Measurements from ENCODE around the gene WNT3A. TPM values are rescaled to one million over a fixed set of nuclear protein-coding genes. Genes with fewer than 3 reads are reported as not detected.

Gene WNT3A
- total RNA-seq, 1 donor from 2014 or later, result not detected

- peaks cover 2% of the 10 kb centered on the region for H3K4me1 Mint-ChIP-seq (ENCODE audit: low read depth)
- no peak for DNase-seq (ENCODE audit: low spot score)
- H3K27ac Mint-ChIP-seq (ENCODE audit: unreplicated experiment), result no peak overlapping the region
- no peak overlapping the region for H3K4me3 Mint-ChIP-seq (ENCODE audit: unreplicated experiment)
- no peaks in the 10 kb centered on the region for H3K9me3 Mint-ChIP-seq (ENCODE audit: low read depth)
- H3K36me3 Mint-ChIP-seq (ENCODE audit: low read depth), result no peaks in the 10 kb centered on the region
- no peak for TF ChIP-seq CTCF (IDR thresholded peaks at IDR 0.05)
- H3K27me3 Mint-ChIP-seq (ENCODE audit: low read depth), result peaks cover 26% of the 10 kb centered on the region
These were observed 34.5 kb downstream of the WNT3A start for GRCh38 chr1:228041316-228041715.

GRCh38 chr1:228042508-228042907, 35.7 kb downstream of the WNT3A start:
- DNase-seq (ENCODE audit: low spot score), result no peak

GRCh38 chr1:228043281-228043848, 36.6 kb downstream of the WNT3A start:
- no peak overlapping the region for H3K4me3 Mint-ChIP-seq (ENCODE audit: unreplicated experiment)
- H3K36me3 Mint-ChIP-seq (ENCODE audit: low read depth), result no peaks in the 10 kb centered on the region
- peak; percentile 34 for DNase-seq (ENCODE audit: low spot score)
- H3K4me1 Mint-ChIP-seq (ENCODE audit: low read depth), result no peaks in the 10 kb centered on the region
- no peak overlapping the region for H3K27ac Mint-ChIP-seq (ENCODE audit: unreplicated experiment)
- H3K9me3 Mint-ChIP-seq (ENCODE audit: low read depth), result no peaks in the 10 kb centered on the region
- TF ChIP-seq CTCF (IDR thresholded peaks at IDR 0.05), result no peak
- peaks cover 20% of the 10 kb centered on the region for H3K27me3 Mint-ChIP-seq (ENCODE audit: low read depth)

More at GRCh38 chr1:228042508-228042907, 35.7 kb downstream of the WNT3A start:
- no peak for TF ChIP-seq CTCF (IDR thresholded peaks at IDR 0.05)
- H3K4me1 Mint-ChIP-seq (ENCODE audit: low read depth), result peaks cover 2% of the 10 kb centered on the region
- no peak overlapping the region for H3K4me3 Mint-ChIP-seq (ENCODE audit: unreplicated experiment)
- H3K27me3 Mint-ChIP-seq (ENCODE audit: low read depth), result peaks cover 23% of the 10 kb centered on the region
- H3K27ac Mint-ChIP-seq (ENCODE audit: unreplicated experiment), result no peak overlapping the region
- no peaks in the 10 kb centered on the region for H3K9me3 Mint-ChIP-seq (ENCODE audit: low read depth)
- H3K36me3 Mint-ChIP-seq (ENCODE audit: low read depth), result no peaks in the 10 kb centered on the region

- Mint-ChIP-seq H3K4me3 (ENCODE audit: unreplicated experiment) (no peak overlapping the region), H3K27ac (ENCODE audit: unreplicated experiment) (no peak overlapping the region), H3K27me3 (ENCODE audit: low read depth) (peaks cover 25% of the 10 kb centered on the region), H3K36me3 (ENCODE audit: low read depth) (no peaks in the 10 kb centered on the region), H3K4me1 (ENCODE audit: low read depth) (no peaks in the 10 kb centered on the region), H3K9me3 (ENCODE audit: low read depth) (no peaks in the 10 kb centered on the region)
- no peak for TF ChIP-seq CTCF (IDR thresholded peaks at IDR 0.05)
- DNase-seq (ENCODE audit: low spot score), result no peak
These were observed 38.2 kb downstream of the WNT3A start for GRCh38 chr1:228044961-228045360.

- no peak for TF ChIP-seq CTCF (IDR thresholded peaks at IDR 0.05)
- H3K27me3 Mint-ChIP-seq (ENCODE audit: low read depth), result peaks cover 25% of the 10 kb centered on the region
- H3K9me3 Mint-ChIP-seq (ENCODE audit: low read depth), result no peaks in the 10 kb centered on the region
- H3K27ac Mint-ChIP-seq (ENCODE audit: unreplicated experiment), result no peak overlapping the region
- no peaks in the 10 kb centered on the region for H3K4me1 Mint-ChIP-seq (ENCODE audit: low read depth)
- H3K4me3 Mint-ChIP-seq (ENCODE audit: unreplicated experiment), result no peak overlapping the region
- H3K36me3 Mint-ChIP-seq (ENCODE audit: low read depth), result no peaks in the 10 kb centered on the region
- peak; percentile 50 for DNase-seq (ENCODE audit: low spot score)
These were observed 38.6 kb downstream of the WNT3A start for GRCh38 chr1:228045405-228045804.
